HuH-7 (cell line): ENCODE data around the gene SLC22A17.

ENCODE experiments used
- DNase-seq: peaks from one replicate; pipeline ENCODE4 v3.0.0; 2011; ENCODE audit warnings: low spot score

Gene SLC22A17

GRCh38 chr14:23381871-23382270 lies 29.2 kb upstream of the SLC22A17 start:
- DNase-seq, result no peak

DNA sequence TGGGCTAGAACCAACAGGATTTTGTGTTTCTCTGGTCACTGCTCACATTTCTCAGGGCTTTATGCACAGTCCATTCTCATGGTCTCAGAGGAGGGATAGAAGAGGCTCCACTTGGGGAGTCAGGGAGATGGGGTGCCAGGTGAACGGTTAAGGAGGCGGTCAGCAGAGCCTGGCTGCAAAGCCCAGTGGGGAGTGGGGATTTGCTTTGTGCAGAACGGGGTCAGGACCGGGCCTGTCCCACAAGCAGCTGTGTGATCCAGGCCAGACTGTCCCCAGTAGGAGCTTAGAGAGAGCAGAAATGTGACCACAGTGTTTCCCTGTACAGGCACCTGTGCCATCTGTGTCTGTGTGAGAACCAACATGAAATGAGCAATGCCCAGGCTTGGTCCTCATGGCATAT lies 28.3 kb upstream of the SLC22A17 start:
- DNase-seq, result no peak

DNA sequence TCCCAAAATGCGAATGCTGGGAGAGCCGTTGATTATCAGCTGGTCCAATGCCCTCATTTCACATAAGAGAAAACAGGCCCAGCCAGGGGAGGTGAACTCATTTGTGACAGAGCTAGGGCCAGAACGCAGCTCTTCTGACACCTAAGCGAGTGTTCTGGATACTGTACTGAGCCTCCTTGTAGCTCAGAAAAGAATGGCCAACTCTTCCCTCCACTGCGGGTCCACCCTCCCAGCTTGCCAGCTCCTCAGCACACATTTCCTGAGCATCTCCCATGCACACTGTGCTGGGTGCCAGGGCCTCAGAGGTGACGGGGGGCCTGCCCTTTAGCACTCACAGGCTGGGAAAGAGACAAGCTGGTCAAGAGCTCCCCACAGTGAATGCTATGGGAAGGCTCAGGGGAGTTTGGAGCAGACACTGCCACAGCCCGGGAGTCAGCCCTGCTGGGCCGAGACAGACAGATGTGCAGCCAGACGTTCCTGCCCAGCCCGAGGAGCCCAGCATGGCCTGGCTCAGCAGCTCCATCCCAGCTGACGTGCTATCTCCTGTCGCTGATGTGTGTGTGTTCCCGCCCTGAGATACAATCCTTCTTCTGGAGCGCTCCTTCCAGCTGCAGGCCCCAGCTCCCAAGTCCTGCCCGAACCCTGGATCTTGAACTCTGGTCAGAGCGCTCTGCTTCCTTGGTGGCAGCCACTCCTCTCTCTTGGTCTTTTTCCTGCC lies 27.7 kb upstream of the SLC22A17 start:
- DNase-seq, result no peak

DNA sequence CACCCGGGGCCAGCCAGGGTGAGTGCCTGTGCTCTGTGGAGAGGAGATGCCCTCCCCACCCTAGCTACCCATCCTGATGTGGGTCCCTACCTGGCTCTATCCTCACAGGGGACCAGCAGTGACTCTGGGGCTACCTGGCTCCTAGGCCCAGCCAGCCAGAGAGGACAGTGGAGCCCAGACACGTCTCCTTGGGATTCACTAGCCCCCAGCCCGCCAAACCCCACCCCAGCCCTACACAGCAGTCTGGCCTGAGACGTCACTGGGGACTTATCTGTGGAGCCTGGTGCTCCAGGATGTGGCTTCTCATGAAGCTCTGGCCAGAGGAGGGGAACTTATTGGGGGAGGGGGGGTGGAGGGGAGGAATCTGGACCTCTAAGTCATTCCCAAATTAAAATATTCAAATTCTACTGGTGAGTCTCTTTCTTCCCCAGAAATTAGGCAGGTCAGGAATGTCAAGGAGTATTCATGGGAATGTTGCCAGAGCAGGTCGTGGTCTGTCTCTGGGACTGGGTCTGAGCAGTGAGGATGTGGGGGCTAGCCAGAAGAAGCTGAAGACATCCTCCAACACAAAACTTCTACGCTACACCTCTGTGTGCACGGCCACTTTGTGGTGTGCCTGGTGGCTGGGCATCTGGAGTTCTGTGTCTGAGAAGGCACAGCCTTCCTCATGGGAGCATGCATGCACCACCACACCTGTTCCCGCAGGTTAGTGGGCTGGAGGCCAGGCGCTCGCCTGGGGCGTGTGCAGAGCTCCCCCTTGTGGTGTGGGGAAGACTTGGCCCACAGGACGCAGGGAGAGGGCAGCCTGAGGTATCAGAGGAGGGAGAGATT lies 26.9 kb upstream of the SLC22A17 start:
- peak; percentile 82 for DNase-seq

DNA sequence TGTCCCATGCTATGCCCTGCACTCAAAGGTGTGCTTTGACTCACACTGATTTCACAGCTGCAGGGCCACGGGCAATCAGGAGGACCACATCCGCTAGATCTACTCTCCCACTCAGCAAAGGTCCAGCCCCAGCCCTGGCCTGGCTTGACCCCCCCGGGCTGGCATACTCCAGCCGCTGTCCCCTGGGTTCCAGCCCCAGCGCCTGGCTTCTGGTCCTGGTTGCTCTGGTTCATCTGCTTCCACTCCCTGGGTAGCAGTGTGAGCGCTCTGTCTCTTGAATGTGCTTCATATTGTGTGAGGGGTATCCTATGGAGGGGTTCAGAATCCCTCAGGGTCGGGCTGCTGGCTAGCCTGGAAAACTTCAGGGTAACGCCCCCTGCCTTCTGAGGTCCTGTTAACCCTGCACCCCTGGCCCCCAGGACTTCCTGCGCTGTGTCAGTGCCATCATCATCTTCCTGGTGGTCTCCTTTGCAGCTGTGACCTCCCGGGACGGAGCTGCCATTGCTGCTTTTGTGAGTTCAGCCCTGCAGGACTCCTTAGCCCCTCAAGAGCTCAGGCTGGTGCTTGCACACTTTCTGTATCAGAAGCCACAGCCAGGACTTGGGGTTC lies 26.0 kb upstream of the SLC22A17 start:
- no peak for DNase-seq

DNA sequence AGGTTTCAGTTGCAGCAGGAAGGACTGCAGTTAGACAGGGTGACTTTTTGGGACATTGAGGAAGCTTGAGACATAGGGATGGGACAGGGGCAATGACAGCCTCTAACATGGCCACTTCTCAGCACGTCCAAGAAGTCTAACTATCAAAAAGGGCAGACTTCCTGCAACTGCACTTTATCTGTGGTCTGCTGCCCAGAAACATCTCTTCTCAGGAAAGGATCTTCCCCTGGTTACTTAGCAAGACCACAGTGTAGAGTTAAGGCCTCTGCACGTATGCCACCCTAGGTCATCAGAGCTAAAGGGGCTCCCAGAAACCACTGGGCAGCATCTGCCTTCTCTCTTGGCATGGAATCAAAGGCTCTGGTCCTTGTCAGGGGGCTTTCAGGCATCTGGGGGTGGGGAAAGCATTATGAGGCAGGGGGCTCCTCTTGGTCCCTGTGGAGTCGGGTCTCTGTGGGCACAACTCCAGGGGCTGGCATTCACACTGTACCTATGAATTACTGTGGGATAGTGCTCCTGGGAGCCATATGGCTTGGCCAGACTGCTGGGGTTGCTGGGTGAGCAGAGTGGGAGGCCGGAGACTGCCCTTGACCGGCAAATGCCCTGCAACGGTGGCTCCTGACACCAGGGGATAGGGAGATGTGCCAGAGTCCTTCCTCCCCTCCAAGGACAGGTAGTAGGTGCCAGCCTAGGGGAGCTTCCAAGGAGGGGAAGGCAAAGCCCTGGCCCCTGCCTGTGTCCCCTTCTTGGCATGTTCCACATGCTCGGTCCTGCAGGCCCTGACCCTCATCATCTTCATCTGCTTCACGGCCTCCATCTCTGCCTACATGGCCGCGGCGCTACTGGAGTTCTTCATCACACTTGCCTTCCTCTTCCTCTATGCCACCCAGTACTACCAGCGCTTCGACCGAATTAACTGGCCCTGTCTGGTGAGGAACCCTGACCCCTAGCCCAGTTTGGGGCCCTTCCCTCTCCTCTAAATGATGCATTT lies 25.2 kb upstream of the SLC22A17 start:
- DNase-seq, result no peak

DNA sequence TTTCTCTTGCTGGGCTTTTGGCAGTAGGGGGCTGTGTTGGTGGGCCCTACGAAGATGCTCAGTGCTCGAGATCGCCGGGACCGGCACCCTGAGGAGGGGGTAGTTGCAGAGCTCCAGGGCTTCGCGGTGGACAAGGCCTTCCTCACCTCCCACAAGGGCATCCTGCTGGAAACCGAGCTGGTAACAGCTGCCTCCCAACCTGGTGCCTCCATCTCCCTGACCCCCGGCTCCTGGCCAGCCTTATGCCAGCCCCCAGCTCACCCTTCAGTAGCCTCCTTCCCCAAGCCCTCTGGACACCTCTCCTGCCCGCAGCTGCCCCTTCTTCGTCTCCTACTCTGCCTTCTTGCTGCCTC lies 24.5 kb upstream of the SLC22A17 start:
- no peak for DNase-seq

DNA sequence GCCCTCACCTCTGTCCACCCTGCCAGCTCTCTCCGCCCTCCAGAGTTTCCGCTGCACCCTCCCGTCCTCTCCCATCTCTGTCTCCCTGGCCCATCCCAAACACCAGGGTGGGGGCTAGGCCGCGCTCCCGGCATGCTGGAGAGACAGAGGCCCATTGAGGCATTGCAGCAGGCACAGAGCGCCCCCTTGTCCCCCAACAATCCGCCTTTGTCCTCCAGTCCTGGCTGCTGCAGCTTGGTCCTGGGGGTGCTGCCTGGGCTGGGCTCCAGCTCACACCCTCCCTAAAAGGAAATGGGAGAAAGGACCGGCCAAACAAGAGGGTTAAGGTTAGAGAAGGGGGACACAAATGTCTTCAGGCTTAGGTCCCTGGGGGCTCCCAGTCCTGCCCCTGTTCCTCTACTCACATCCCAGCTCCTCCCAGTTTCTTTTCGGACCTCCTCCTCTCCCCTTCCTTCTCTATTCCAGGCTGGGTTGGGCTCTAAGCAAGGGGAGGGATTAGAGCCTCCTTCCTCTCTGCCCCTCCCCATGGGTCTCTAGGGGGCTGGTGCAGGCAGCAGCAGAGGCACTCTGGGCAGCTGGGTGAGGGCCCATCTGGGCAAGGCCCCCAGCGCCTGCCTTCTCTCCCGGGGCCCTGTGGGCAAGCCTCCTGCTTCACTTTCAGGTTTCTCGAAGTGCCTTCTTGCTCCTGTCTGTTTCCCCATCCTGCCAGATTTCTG lies 24.0 kb upstream of the SLC22A17 start, which contains the start of gene CMTM5:
Gene CMTM5 (plus strand): TSS at position 565 of the 716 bp plus-strand sequence. CDS start 206 bp downstream, outside the sequence.
- DNase-seq, result no peak

- DNase-seq, result no peak
Observed at GRCh38 chr14:23375527-23376251, 23.0 kb upstream of the SLC22A17 start.

DNA sequence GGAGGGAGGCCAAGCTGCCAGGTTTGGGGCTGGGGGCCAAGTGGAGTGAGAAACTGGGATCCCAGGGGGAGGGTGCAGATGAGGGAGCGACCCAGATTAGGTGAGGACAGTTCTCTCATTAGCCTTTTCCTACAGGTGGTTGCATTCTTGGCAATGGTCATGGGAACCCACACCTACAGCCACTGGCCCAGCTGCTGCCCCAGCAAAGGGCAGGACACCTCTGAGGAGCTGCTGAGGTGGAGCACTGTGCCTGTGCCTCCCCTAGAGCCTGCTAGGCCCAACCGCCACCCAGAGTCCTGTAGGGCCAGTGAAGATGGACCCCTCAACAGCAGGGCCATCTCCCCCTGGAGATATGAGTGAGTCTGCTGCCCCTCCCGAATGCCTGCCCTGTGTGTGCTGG lies 20.4 kb upstream of the SLC22A17 start:
- no peak for DNase-seq

DNA sequence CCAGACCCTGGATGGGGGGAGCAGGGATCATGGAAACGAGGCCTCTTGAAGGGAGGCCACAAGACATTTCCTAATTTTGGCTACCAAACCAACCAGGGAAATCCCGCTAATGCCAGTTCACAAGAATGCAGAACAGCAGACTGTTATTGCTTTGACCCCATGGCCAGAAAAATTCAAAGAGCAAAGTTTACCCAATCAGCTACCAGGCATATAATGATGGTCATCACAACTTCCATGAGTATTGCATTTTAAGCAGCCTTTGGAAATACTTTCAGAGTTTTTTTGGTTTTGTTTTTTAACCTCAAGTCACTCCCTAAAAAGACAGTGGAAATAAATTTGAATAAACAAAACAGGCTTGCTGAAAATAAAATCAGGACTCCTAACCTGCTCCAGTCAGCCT lies 19.8 kb upstream of the SLC22A17 start, which contains the start of gene IL25:
Gene IL25 (plus strand): TSS at position 301 of the 400 bp plus-strand sequence.
- no peak for DNase-seq

- DNase-seq, result no peak
Observed at GRCh38 chr14:23371865-23372264, 19.2 kb upstream of the SLC22A17 start.

GRCh38 chr14:23370221-23370620 lies 17.5 kb upstream of the SLC22A17 start:
- DNase-seq, result no peak

DNA sequence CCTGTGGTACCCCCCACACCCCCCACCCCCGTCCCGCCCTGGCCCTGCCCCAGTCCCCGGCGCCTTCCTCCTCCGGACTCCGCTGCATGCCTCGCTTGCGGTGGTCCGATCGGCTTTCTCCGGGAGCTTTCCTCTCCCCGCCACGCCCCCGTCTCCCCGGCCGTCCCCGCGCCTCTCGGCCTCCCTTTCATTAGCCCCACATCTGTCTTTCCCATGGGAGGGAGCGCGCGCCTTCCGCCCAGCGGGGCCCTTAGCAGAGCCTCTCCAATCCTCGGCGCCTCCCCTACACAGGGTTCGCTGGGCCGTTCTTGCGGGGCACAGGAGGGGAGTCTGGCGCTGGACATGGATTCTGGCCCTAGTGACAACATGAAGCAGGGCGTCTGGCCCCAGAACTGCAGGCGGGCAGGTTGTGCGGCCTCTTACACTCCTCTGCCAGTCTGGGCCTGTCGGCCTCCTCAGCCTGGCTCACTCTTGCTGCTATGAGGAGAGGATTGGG lies 13.8 kb upstream of the SLC22A17 start:
- no peak for DNase-seq

- no peak for DNase-seq
Observed at GRCh38 chr14:23365732-23366425, 13.2 kb upstream of the SLC22A17 start.

DNA sequence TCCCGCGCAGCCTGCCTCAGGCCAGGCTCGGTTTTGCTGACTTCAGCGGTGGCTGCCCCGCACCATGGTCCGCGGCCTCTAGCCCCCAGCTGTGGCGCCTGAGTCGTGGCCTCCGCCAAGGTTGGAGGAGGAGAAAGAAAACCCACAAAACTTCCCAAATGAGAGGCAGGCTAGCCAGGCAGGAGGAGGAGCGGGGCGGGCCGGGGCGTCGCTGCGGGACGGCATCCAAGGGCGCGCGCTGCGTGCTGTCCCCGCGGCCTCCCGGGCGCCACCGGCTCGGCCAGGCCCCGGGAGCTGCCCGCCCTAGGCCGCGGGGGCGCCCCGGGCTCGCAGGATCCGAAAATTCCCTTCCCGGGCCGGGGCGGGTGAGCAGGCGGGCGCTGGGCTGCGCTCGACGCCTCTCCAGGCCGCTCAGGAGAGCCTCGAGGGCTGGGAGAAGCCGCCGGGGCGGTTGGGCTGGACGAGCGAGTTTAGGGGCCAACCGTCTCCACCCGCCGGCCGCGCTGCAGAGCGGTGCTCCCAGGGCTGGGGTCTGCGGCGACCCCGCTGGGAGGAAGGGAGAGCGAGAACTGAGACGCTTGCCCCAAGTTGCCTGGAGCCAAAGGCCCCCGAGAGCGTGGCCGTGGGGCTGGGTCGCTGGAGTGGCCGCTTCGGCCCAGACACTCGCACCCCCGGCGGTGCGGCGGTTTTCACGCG lies 12.5 kb upstream of the SLC22A17 start, which contains the start of gene EFS:
Gene EFS (minus strand): TSS at position 137 of the 696 bp plus-strand sequence. CDS start 147 bp downstream, outside the sequence.
- DNase-seq, result no peak

- DNase-seq, result no peak
Observed at GRCh38 chr14:23364164-23365035, 11.7 kb upstream of the SLC22A17 start.

DNA sequence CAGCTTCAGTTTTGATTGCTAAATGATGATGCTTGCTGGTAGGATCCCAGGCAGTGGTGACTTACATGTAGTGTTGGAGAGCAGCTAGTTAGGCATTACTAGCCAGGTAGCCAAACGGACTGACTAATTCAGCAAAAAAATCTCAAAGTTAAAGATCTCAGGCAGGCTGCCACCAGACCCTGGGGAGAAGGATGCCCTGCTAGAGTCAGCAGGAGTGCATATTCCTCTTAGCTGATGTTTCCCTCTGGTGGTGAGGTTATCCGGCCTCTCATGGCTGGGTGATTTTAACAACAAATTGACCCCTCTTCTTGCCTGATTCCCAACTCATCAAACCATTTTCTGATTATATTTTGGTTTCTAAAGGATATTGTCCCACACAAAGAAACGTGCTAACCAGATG lies 9.5 kb upstream of the SLC22A17 start:
- peak; percentile 46 for DNase-seq
